ACC112 (cell line): ENCODE data around the gene TLNRD1.
A peak's percentile ranks its signal among the peaks of the same experiment; 100 is the strongest.

Experiments used
- H2AFZ ChIP-seq: fragments of 200-600 bp; sonication (generic); one replicate; pipeline ENCODE4 v1.6.0; 2017; ENCODE audit warnings: antibody characterized with exemption, low read length; ENCODE audit not compliant: unreplicated experiment
- H3K27ac ChIP-seq: fragments of 200-600 bp; sonication (generic); 2 replicates; pipeline ENCODE4 v1.5.1; 2014; ENCODE audit warnings: low read depth, mild to moderate bottlenecking, antibody characterized with exemption, low read length, moderate library complexity
- H3K27me3 ChIP-seq: fragments of 200-600 bp; sonication (generic); 2 replicates; pipeline ENCODE4 v1.6.1; 2014; ENCODE audit warnings: mild to moderate bottlenecking, antibody characterized with exemption, low read length, moderate library complexity, mixed read lengths; ENCODE audit not compliant: insufficient read depth
- H3K36me3 ChIP-seq: fragments of 200-600 bp; sonication (generic); 2 replicates; pipeline ENCODE4 v1.6.1; 2016; ENCODE audit warnings: mild to moderate bottlenecking, antibody characterized with exemption, low read length, moderate library complexity, mixed read lengths; ENCODE audit not compliant: insufficient read depth
- H3K4me1 ChIP-seq: fragments of 200-600 bp; sonication (generic); one replicate; pipeline ENCODE4 v1.6.1; 2016; ENCODE audit warnings: low read length, mixed read lengths; ENCODE audit not compliant: insufficient read depth, unreplicated experiment, control insufficient read depth
- H3K4me3 ChIP-seq: fragments of 200-600 bp; sonication (generic); 2 replicates; pipeline ENCODE4 v1.5.1; 2014; ENCODE audit warnings: mild to moderate bottlenecking, low read depth, low read length
- H3K79me2 ChIP-seq: fragments of 200-600 bp; sonication (generic); one replicate; pipeline ENCODE4 v1.6.0; 2016; ENCODE audit warnings: low read length; ENCODE audit not compliant: control insufficient read depth, unreplicated experiment, insufficient read depth

The TLNRD1 gene

DNA sequence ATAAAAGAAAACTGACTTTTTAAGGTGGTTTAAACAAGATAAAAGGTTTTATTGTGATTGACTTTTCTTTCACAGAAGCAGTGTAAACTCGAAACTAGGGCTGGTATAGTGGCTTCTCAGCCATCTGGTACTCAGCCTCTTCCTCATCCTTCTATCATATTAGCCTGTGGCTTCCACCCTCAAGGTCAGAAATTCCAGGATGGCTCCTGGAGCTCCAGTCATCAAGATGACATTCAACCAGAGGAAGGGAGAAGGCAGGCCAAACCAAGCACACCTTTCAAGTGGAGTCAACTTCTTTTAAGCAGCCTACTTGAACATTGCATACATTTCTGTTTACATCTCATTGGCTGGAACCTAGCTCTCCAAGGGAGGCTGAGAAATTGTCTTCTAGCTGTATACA lies 9.8 kb upstream of the TLNRD1 start:
- H3K4me1 ChIP-seq, result peaks cover 39% of the 10 kb centered on the region
- peaks cover 34% of the 10 kb centered on the region for H3K79me2 ChIP-seq
- no peaks in the 10 kb centered on the region for H3K27me3 ChIP-seq
- H3K4me3 ChIP-seq, result peak overlapping the region; percentile 73
- peak overlapping the region; percentile 80 for H3K27ac ChIP-seq
- H2AFZ ChIP-seq, result peak overlapping the region; percentile 88
- H3K36me3 ChIP-seq, result no peaks in the 10 kb centered on the region

DNA sequence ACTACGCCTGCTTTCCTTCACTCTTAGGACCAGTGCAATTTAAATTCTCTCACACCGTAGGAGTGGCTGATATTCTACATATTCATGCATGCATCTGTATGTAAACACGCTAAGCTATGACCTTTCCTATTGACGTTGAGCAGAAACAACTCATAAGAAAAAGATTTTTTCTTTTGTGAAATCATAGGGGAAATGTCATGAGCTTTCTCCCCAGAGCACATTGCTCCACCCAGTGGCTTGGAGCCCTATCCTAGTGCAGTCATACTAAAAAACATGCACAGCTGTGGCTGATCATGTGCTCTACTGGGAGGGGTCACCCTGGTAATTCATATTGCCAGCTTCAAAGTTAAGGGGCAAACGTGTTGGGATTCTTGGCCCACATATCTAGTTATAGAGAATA lies 9.3 kb upstream of the TLNRD1 start:
- no peaks in the 10 kb centered on the region for H3K36me3 ChIP-seq
- H3K27ac ChIP-seq, result peak overlapping the region; percentile 80
- peak overlapping the region; percentile 73; the same call in 1 of the 2 replicates for H3K4me3 ChIP-seq
- peak overlapping the region; percentile 88 for H2AFZ ChIP-seq
- no peaks in the 10 kb centered on the region for H3K27me3 ChIP-seq
- peaks cover 39% of the 10 kb centered on the region for H3K4me1 ChIP-seq
- peaks cover 30% of the 10 kb centered on the region for H3K79me2 ChIP-seq

DNA sequence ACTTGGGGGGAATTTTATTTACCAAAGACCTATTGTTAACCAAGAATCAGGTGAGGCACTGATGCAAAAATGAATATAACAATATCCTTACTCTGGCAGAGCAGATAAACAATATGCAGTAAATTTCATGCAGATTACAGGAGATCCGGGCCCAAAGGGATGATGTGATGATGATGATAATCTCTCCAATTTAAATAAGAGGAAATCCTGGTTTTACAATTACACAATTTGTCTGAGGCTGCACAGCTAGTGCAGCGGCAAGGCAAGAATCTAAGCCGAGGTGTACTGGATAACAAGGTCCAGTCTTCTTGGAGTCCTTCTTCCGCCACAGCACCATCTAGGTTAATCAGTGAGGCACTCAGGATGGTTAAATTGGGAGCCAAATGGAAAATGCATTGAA lies 8.7 kb upstream of the TLNRD1 start:
- H3K36me3 ChIP-seq, result no peaks in the 10 kb centered on the region
- peaks cover 36% of the 10 kb centered on the region for H3K4me1 ChIP-seq
- no peak overlapping the region for H3K4me3 ChIP-seq
- peaks cover 24% of the 10 kb centered on the region for H3K79me2 ChIP-seq
- peak overlapping the region; percentile 27 for H2AFZ ChIP-seq
- H3K27me3 ChIP-seq, result no peaks in the 10 kb centered on the region
- peak overlapping the region; percentile 24 for H3K27ac ChIP-seq

DNA sequence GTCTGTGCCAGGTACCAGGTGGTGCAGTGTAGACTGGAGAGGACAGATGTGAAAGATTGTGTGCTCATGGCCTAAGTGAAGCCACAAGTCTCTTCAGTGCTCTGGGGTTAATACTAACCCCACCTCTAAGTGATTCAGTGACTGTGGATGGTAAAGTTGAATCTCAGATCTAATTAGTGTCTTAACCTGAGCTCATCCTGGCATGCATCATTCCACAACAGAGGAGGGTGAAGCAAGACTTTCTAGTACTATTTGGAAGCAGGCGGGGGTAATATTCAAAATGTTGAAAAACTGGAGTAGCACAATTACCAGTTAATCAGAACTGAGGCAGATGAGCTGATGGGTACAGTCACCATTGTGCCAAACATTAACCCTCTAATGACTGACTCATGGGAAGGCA lies 8.3 kb upstream of the TLNRD1 start:
- no peaks in the 10 kb centered on the region for H3K27me3 ChIP-seq
- H2AFZ ChIP-seq, result no peak overlapping the region
- peaks cover 21% of the 10 kb centered on the region for H3K79me2 ChIP-seq
- no peak overlapping the region for H3K4me3 ChIP-seq
- H3K36me3 ChIP-seq, result no peaks in the 10 kb centered on the region
- H3K4me1 ChIP-seq, result peaks cover 34% of the 10 kb centered on the region
- no peak overlapping the region for H3K27ac ChIP-seq

DNA sequence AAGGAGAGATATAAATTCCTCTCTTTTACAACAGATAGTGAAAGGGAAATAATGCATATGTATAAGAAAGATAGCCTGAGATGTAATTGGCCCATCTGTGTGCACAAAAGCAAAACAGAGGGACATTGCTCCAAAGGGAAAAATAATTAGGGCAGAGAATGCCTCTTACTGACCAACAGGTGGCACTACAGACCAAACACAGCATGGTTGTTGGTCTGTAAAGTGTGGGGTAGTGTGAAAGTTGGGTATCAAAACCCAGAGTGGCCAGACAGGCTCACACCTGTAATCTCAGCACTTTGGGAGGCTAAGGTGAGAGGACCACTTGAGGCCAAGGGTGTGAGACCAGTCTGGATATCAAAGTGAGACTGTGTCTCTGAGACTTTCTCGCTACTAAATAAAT lies 4.5 kb upstream of the TLNRD1 start:
- Histone ChIP-seq H3K36me3 (no peaks in the 10 kb centered on the region), H3K79me2 (peaks cover 9% of the 10 kb centered on the region), H2AFZ (no peak overlapping the region), H3K27ac (no peak overlapping the region), H3K4me3 (no peak overlapping the region), H3K27me3 (no peaks in the 10 kb centered on the region), H3K4me1 (peaks cover 18% of the 10 kb centered on the region)

DNA sequence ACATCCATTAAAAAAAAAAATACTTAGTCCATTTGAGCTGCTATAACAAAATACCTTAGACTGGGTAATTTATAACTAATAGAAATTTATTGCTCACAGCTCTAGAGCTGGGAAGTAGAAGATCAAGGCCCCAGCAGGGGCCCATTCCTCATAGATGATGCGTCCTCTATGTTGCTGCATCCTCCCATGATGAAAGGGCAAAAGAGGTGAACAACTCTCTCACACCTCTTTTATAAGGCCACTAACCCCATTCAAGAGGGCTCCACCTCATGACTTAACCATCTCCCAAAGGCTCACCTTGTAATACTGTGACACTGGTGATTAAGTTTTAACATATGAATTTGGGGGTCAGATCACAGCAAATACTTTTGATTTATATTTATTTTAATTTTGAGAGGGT lies 3.0 kb upstream of the TLNRD1 start:
- Histone ChIP-seq H3K79me2 (peaks cover 21% of the 10 kb centered on the region), H3K27ac (no peak overlapping the region), H3K4me3 (no peak overlapping the region), H3K4me1 (peaks cover 5% of the 10 kb centered on the region), H2AFZ (no peak overlapping the region), H3K27me3 (no peaks in the 10 kb centered on the region), H3K36me3 (peaks cover 1% of the 10 kb centered on the region; the same call in 1 of the 2 replicates)

DNA sequence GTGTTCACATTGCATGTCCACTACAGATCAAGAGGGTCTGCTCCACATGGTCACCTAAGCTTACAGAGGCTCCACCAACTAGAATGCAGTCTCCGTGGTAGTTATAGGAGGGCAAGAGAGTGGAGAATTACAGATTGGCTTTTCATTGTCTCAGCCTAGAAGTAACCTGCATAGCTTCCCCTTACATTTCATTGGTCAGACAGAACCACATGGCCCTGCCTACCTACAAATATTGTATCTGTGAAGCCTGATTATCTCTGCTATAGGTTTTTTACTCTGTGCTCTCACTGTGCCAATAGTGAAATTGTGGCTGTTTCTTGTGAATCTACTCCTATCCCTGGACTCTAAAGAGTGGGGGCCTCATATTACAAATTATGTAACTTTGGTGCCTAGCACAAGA lies 2.5 kb upstream of the TLNRD1 start:
- Histone ChIP-seq H3K36me3 (peaks cover 5% of the 10 kb centered on the region; the same call in 1 of the 2 replicates), H3K27ac (no peak overlapping the region), H3K4me3 (peak overlapping the region; percentile 36; the same call in 1 of the 2 replicates), H3K79me2 (peaks cover 27% of the 10 kb centered on the region), H3K27me3 (no peaks in the 10 kb centered on the region), H2AFZ (no peak overlapping the region), H3K4me1 (peaks cover 10% of the 10 kb centered on the region)

DNA sequence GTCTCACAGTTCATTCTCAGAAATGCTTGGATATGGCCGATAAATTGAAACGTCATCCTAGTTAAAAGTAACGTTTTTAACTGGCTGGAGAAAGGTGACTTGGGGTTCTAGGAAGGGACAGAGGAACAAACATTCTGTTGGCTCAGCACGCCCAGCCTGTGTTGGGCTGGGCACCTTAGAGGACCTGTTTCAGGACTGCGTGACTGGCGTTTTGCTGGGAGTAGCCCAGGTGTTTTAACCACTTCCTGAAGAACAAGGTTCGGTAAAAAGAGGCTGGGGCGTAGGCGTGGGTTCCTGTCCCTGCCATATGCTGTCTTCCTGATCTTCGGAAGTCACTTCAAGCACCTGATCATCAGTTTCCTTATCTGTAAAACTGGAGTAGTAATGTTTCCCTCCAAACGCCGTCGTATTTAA lies 1.1 kb upstream of the TLNRD1 start:
- Histone ChIP-seq H3K4me3 (peak overlapping the region; percentile 93), H3K4me1 (peaks cover 24% of the 10 kb centered on the region), H2AFZ (no peak overlapping the region), H3K27ac (no peak overlapping the region), H3K27me3 (no peaks in the 10 kb centered on the region), H3K79me2 (peaks cover 41% of the 10 kb centered on the region), H3K36me3 (peaks cover 10% of the 10 kb centered on the region)

DNA sequence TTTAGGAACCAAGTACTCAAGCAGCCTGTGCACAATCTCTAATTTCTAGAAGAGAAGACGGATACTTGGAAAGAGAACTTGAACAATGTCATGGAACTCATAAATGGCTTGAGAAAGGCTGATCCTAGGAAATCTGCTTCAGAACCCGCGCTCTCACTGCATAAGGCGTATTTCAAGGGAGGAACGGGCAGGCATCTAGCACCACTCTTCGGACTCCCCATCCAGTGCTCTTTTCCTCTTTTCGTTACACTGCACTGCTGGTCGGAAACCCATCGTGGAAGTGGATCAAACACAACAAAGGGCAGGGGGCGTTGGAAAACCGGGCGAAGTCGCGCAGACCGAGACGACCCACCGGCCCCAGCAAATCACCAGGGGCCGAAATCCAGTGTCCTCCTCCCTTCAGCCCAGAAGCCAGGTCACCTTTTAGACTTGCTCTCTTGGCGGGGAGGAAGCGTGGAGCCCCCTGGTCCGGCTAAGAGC lies 539 bp upstream of the TLNRD1 start:
- Histone ChIP-seq H2AFZ (peak overlapping the region; percentile 91), H3K27ac (peak overlapping the region; percentile 71), H3K27me3 (no peaks in the 10 kb centered on the region), H3K4me3 (peak overlapping the region; percentile 93), H3K36me3 (peaks cover 11% of the 10 kb centered on the region), H3K4me1 (peaks cover 30% of the 10 kb centered on the region), H3K79me2 (peaks cover 46% of the 10 kb centered on the region)

DNA sequence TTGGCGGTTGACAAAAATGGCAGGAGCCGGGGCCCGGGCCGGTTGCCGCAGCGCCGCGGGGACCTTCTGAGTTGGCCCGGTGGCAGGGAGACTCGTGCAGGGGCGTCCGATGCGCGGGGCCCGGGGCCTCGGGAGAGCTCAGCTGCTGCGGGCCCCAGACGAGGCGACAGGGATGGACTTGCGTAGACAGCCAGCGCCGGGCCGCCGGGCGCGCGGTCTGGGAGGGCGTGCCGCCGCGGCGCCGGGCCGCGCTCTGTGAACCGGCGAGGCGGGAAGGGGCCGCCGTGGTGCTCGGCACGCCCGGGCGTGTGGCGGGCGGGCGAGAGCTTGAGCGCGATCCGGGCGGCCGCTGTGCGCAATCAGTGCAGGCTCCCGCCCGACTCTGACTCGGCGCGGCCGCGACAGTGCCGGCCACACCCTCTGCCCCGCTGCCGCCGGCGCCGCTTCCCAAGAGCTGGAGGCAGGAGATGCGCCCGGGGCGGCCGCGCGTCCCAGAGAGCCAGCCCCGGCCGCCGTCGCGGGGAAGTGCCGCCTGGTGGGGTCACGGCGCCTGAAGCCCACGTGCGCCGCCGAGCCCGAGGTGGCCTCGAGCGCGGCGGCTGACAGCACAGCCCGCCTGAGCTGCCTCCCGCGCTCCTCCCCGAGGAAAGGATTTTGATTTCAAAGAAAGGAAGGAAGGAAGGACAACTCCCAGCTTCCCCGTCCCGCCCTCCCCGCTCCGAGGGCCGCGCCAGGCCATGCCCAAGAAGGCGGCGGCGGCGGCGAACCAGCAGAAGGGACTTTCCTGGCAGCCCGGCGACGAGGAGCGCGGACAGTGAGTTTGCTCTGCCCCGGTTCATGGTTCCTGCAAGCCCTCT lies 657 bp downstream of the TLNRD1 start:
- Histone ChIP-seq H3K27ac (peak overlapping the region; percentile 71), H3K79me2 (peaks cover 55% of the 10 kb centered on the region), H3K4me3 (peak overlapping the region; percentile 93), H2AFZ (peak overlapping the region; percentile 91), H3K4me1 (peaks cover 36% of the 10 kb centered on the region), H3K36me3 (peaks cover 11% of the 10 kb centered on the region), H3K27me3 (no peaks in the 10 kb centered on the region)

DNA sequence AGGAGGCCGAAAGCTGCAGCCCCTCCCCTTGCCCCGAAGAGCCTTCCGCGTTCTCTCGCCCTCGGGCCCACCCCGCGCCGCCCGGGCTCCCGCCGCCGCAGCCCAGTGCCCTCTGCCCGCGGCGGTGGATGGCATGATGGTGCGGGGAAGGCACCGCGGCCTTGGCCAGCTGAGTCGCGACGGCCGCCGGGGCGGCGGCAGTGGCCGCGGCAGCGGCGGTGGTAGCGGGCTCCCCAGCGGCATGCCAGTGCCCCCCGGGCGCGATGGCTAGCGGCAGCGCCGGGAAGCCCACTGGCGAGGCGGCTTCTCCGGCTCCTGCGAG lies 1.2 kb downstream of the TLNRD1 start:
- Histone ChIP-seq H3K27me3 (no peaks in the 10 kb centered on the region), H3K79me2 (peaks cover 55% of the 10 kb centered on the region), H3K4me1 (peaks cover 36% of the 10 kb centered on the region), H3K27ac (peak overlapping the region; percentile 71; the same call in 1 of the 2 replicates), H3K36me3 (peaks cover 11% of the 10 kb centered on the region), H3K4me3 (peak overlapping the region; percentile 93), H2AFZ (no peak overlapping the region)
